Lower lobe of right lung (tissue), 2 donors: Measurements from ENCODE around the gene SPNS2. TPM values are rescaled to one million over a fixed set of nuclear protein-coding genes. Genes with fewer than 3 reads are reported as not detected.
A peak's percentile ranks its signal among the peaks of the same experiment; 100 is the strongest.

Experiments
- ATAC-seq, 2 donors: fragments of 200-7000 bp; cut with Tn5 transposase; one replicate each; pipeline ENCODE4 v1.9.1; 2020 to 2022; ENCODE audit warnings: mild to moderate bottlenecking in 2 of 2, moderate library complexity in 2 of 2
- DNase-seq: peaks from one replicate; pipeline ENCODE4 v3.0.0-alpha.2; 2020
- H3K27ac ChIP-seq: fragments of 200-600 bp; one replicate; pipeline ENCODE4 v1.8.0; 2022
- H3K27me3 ChIP-seq: fragments of 200-600 bp; one replicate; pipeline ENCODE4 v1.8.0; 2022; ENCODE audit warnings: low read depth
- H3K36me3 ChIP-seq: fragments of 200-600 bp; one replicate; pipeline ENCODE4 v1.8.0; 2022; ENCODE audit warnings: mild to moderate bottlenecking
- H3K4me1 ChIP-seq: fragments of 200-600 bp; one replicate; pipeline ENCODE4 v1.8.0; 2022
- H3K4me3 ChIP-seq: fragments of 200-600 bp; one replicate; pipeline ENCODE4 v1.8.0; 2022; ENCODE audit warnings: mild to moderate bottlenecking
- H3K9me3 ChIP-seq: fragments of 200-600 bp; one replicate; pipeline ENCODE4 v1.8.0; 2022
- CTCF ChIP-seq: fragments of 200-600 bp; IDR thresholded peaks from one replicate; pipeline ENCODE4 v1.8.0; 2022; ENCODE audit warnings: antibody characterized with exemption, mild to moderate bottlenecking
- intact Hi-C: fragments of 100-400 bp; cut with DNase I; formaldehyde crosslinking; loops from one replicate; pipeline ENCODE4 v1.11.0; 2022
- total RNA-seq: library from RNA; stranded (reverse); fragmentation: NEBNext Ultra II Directional; extraction: Animal tissue kit (Norgen Biotek cat#: 25700); gene quantifications from one replicate; pipeline ENCODE4 v1.2.1, GENCODE V29; 2021
- donor health status: DM: no; HTN: yes; CAD: no; lungs with severe emphysema.

Gene SPNS2
- total RNA-seq, 1 donor from 2014 or later: 42.0 TPM

GRCh38 chr17:4474093-4474492 is 24.6 kb upstream of the SPNS2 start:
- Histone ChIP-seq H3K4me1 (peaks cover 15% of the 10 kb centered on the region), H3K4me3 (no peak overlapping the region), H3K36me3 (no peaks in the 10 kb centered on the region), H3K9me3 (no peaks in the 10 kb centered on the region), H3K27me3 (no peaks in the 10 kb centered on the region), H3K27ac (no peak overlapping the region)
- intact Hi-C loops: no loop called here
- no peak for TF ChIP-seq CTCF
- no peak for ATAC-seq
- no peak for DNase-seq

- peaks cover 18% of the 10 kb centered on the region for H3K4me1 ChIP-seq
- no peaks in the 10 kb centered on the region for H3K36me3 ChIP-seq
- intact Hi-C loops: no loop called here
Measured at GRCh38 chr17:4475001-4475400, 23.7 kb upstream of the SPNS2 start.

GRCh38 chr17:4475463-4475862 is 23.2 kb upstream of the SPNS2 start:
- Histone ChIP-seq H3K36me3 (no peaks in the 10 kb centered on the region), H3K27me3 (no peaks in the 10 kb centered on the region), H3K4me1 (peaks cover 22% of the 10 kb centered on the region), H3K4me3 (no peak overlapping the region), H3K9me3 (no peaks in the 10 kb centered on the region), H3K27ac (no peak overlapping the region)
- intact Hi-C loops: no loop called here
- ATAC-seq (no peak), DNase-seq (no peak)
- TF ChIP-seq CTCF: no peak

More at GRCh38 chr17:4475001-4475400, 23.7 kb upstream of the SPNS2 start:
- Histone ChIP-seq H3K9me3 (no peaks in the 10 kb centered on the region), H3K27ac (no peak overlapping the region), H3K4me3 (no peak overlapping the region), H3K27me3 (no peaks in the 10 kb centered on the region)
- TF ChIP-seq CTCF: no peak
- ATAC-seq (no peak), DNase-seq (no peak)

- no peak for DNase-seq
- no peaks in the 10 kb centered on the region for H3K9me3 ChIP-seq
- no peak for TF ChIP-seq CTCF
- ATAC-seq: no peak
- no peak overlapping the region for H3K4me3 ChIP-seq
- H3K4me1 ChIP-seq: peaks cover 28% of the 10 kb centered on the region
- intact Hi-C loops: no loop called here
- H3K36me3 ChIP-seq: no peaks in the 10 kb centered on the region
- H3K27me3 ChIP-seq: no peaks in the 10 kb centered on the region
- H3K27ac ChIP-seq: peak overlapping the region; percentile 28
Measured at GRCh38 chr17:4476017-4476416, 22.7 kb upstream of the SPNS2 start.

GRCh38 chr17:4476511-4477070 is 22.1 kb upstream of the SPNS2 start:
- peak overlapping the region; percentile 28 for H3K27ac ChIP-seq
- peaks cover 34% of the 10 kb centered on the region for H3K4me1 ChIP-seq
- H3K36me3 ChIP-seq: no peaks in the 10 kb centered on the region
- H3K9me3 ChIP-seq: no peaks in the 10 kb centered on the region
- DNase-seq: peak; percentile 80
- no peak for TF ChIP-seq CTCF
- no peak overlapping the region for H3K4me3 ChIP-seq
- ATAC-seq: peak; percentile 65 to 81
- H3K27me3 ChIP-seq: no peaks in the 10 kb centered on the region
- intact Hi-C loops: no loop called here
